GM12878 (cell line): ENCODE data around the gene MFAP4. TPM values are rescaled to one million over a fixed set of nuclear protein-coding genes. Genes with fewer than 3 reads are reported as not detected.

Source experiments
- ATAC-seq: fragments of 200-7000 bp; cut with Tn5 transposase; 3 replicates; pipeline ENCODE4 v1.9.1; 2020; ENCODE audit warnings: mild to moderate bottlenecking, moderate library complexity
- BruUV-seq: library from RNA; stranded (reverse); fragments of 400-500 nt; replicated peaks from 2 replicates; lab custom pipeline; 2021; lab: Mats Ljungman, UMichigan
- CTCF ChIA-PET: fragments of 300-600 bp; sonication (Branson Sonifier 250); formaldehyde crosslinking; extraction: SDS; loops from one replicate; lab custom pipeline; 2021; ENCODE audit warnings: inconsistent platforms; lab: Yijun Ruan, JAX
- POLR2A ChIA-PET: fragments of 350-600 bp; formaldehyde crosslinking; extraction: SDS; loops from one replicate; lab custom pipeline; 2021; ENCODE audit warnings: inconsistent platforms; lab: Charles Lee
- RAD21 ChIA-PET: fragments of 300-600 bp; sonication (Branson Sonifier 250); formaldehyde crosslinking; loops from one replicate; lab custom pipeline; 2023; ENCODE audit warnings: antibody characterized with exemption; ENCODE audit not compliant: unreplicated experiment; lab: Charles Lee
- SMC1A ChIA-PET: fragments of 300-600 bp; sonication (Branson Sonifier 250); formaldehyde crosslinking; loops from one replicate; lab custom pipeline; 2023; ENCODE audit not compliant: unreplicated experiment, uncharacterized antibody; lab: Charles Lee
- DNase-seq: peaks from one replicate; pipeline ENCODE4 v3.0.0-alpha.2; 2011; ENCODE audit warnings: low read depth, low spot score
- FAIRE-seq: peaks from 3 replicates; lab custom pipeline; 2011; peaks lifted over from hg19 to GRCh38; lab: Jason Lieb, UNC
- H2AFZ ChIP-seq: 2 replicates; pipeline ENCODE4 v1.6.0; 2011; ENCODE audit warnings: low read depth, low read length, control low read depth; ENCODE audit not compliant: control insufficient read depth
- H3K27ac ChIP-seq: 2 replicates; pipeline ENCODE4 v1.5.1; 2011; ENCODE audit warnings: control low read depth; ENCODE audit not compliant: control insufficient read depth, insufficient read depth
- H3K27me3 ChIP-seq, 2 experiments: replicated peaks in 1 of 2; 2 replicates each; pipeline versions ENCODE4 v1.6.0 to v1.6.1; 2011; ENCODE audit warnings: low read length in 1 of 2; ENCODE audit not compliant: control insufficient read depth in 2 of 2, insufficient read depth in 2 of 2
- H3K36me3 ChIP-seq, 2 experiments: 2 replicates each; pipeline ENCODE4 v1.5.1; 2011; ENCODE audit warnings: low read length in 1 of 2; ENCODE audit not compliant: control insufficient read depth in 2 of 2, insufficient read depth in 2 of 2
- H3K4me1 ChIP-seq: 2 replicates; pipeline ENCODE4 v1.6.1; 2011; ENCODE audit warnings: mild to moderate bottlenecking, low read length, moderate library complexity, mixed read lengths; ENCODE audit not compliant: control insufficient read depth, insufficient read depth
- H3K4me2 ChIP-seq: 2 replicates; pipeline ENCODE4 v1.6.0; 2011; ENCODE audit warnings: control low read depth; ENCODE audit not compliant: control insufficient read depth, insufficient read depth
- H3K4me3 ChIP-seq: fragments of 200-600 bp; sonication (generic); 2 replicates; pipeline ENCODE4 v1.5.1; 2016
- H3K79me2 ChIP-seq: 2 replicates; pipeline ENCODE4 v1.6.0; 2011; ENCODE audit warnings: low read length; ENCODE audit not compliant: control insufficient read depth, insufficient read depth
- H3K9ac ChIP-seq: 2 replicates; pipeline ENCODE4 v1.8.0; 2011; ENCODE audit warnings: low read length, control low read depth, mixed read lengths; ENCODE audit not compliant: control insufficient read depth, insufficient read depth
- H3K9me3 ChIP-seq: replicated peaks from 3 replicates; pipeline ENCODE4 v1.5.1; 2011; ENCODE audit warnings: mild to moderate bottlenecking, low read length; ENCODE audit not compliant: control insufficient read depth, insufficient read depth
- H4K20me1 ChIP-seq: 2 replicates; pipeline ENCODE4 v1.6.0; 2011; ENCODE audit not compliant: control insufficient read depth, insufficient read depth
- EZH2 ChIP-seq: IDR thresholded peaks from 2 replicates; pipeline ENCODE4 v1.6.1; 2012; ENCODE audit warnings: low read depth, mild to moderate bottlenecking, control low read depth, inconsistent platforms, low read length, borderline replicate concordance; ENCODE audit not compliant: control insufficient read depth
- HDAC6 ChIP-seq: fragments of 200-600 bp; sonication (generic); IDR thresholded peaks from one replicate; pipeline ENCODE4 v1.8.0; 2017; ENCODE audit warnings: antibody characterized with exemption; ENCODE audit not compliant: unreplicated experiment
- IKZF2 ChIP-seq, 2 experiments: fragments of 450-650 bp; IDR thresholded peaks; 2 replicates each; pipeline ENCODE4 v1.6.1; 2017; ENCODE audit warnings: mild to moderate bottlenecking in 2 of 2, moderate library complexity in 2 of 2
- JUND ChIP-seq: IDR thresholded peaks from 2 replicates; pipeline ENCODE4 v1.6.1; 2012; ENCODE audit warnings: low read depth, mild to moderate bottlenecking, low read length, improper control_type of control experiment, moderate library complexity
- NFYA ChIP-seq: IDR thresholded peaks from 2 replicates; pipeline ENCODE4 v1.6.1; 2011; ENCODE audit warnings: low read depth, mild to moderate bottlenecking, low read length, improper control_type of control experiment, borderline replicate concordance
- NR2F1 ChIP-seq: fragments of 450-650 bp; conservative IDR thresholded peaks from 2 replicates; pipeline ENCODE4 v1.6.1; 2017; ENCODE audit warnings: mild to moderate bottlenecking
- STAT1 ChIP-seq: fragments of 450-650 bp; conservative IDR thresholded peaks from 2 replicates; pipeline ENCODE4 v1.6.1; 2014; ENCODE audit warnings: antibody characterized with exemption, mild to moderate bottlenecking
- STAT3 ChIP-seq: IDR thresholded peaks from 2 replicates; pipeline ENCODE4 v1.6.1; 2011; ENCODE audit warnings: low read depth, low read length, improper control_type of control experiment
- WGBS: methylation state at CpG from one replicate; pipeline ENCODE4 v1.1.6; 2016; ENCODE audit warnings: low lambda C conversion rate; ENCODE audit not compliant: insufficient replicate concordance, insufficient coverage; ENCODE audit errors: missing lambda C conversion rate; 5-methylcytosine and 5-hydroxymethylcytosine counted together
- in situ Hi-C: fragments of 300-500 bp; cut with MboI; formaldehyde crosslinking; loops from 9 replicates; pipeline ENCODE4 v1.14.3; 2018; ENCODE audit warnings: mixed read lengths
- intact Hi-C: fragments of 100-400 bp; cut with micrococcal nuclease; formaldehyde crosslinking; loops from one replicate; pipeline ENCODE4 v1.14.2; 2022; ENCODE audit not compliant: unreplicated experiment
- polyA plus RNA-seq, 11 experiments: library from polyadenylated mRNA; depleted of rRNA in 4 of 11; unstranded in 6 of 11; stranded (reverse) in 5 of 11; fragments of >200 nt; fragmentation: Nextera tagmentation in 4 of 11; fragmentation: Illumina TruSeq in 1 of 11; extraction: Ambion mirVana in 4 of 11; extraction: Trizol in 1 of 11; gene quantifications; 1 replicate in 1 of 11; 2 replicates in 10 of 11; pipeline versions ENCODE4 v1.2.1 to v1.2.3, GENCODE V29; 2011 to 2016; ENCODE audit warnings: inconsistent platforms in 2 of 11, missing spikeins in 2 of 11, low read depth in 1 of 11
- total RNA-seq, 4 experiments: library from RNA; depleted of rRNA in 3 of 4; stranded (reverse); fragments of >200 nt in 3 of 4; fragmentation: Illumina TruSeq in 1 of 4; extraction: Trizol in 1 of 4; gene quantifications; 2 replicates each; pipeline versions ENCODE4 v1.2.1 to v1.2.3, GENCODE V29; 2013 to 2021
- TF ChIP-seq, protein P1 (sequence below): fragments of 450-650 bp; IDR thresholded peaks from 2 replicates; pipeline ENCODE4 v1.6.1; 2017; ENCODE audit warnings: mild to moderate bottlenecking, low read depth, inconsistent platforms; ENCODE audit not compliant: poor library complexity, severe bottlenecking
- TF ChIP-seq, protein P2 (sequence below): IDR thresholded peaks from 2 replicates; pipeline ENCODE4 v1.6.1; 2011; ENCODE audit warnings: borderline replicate concordance, low read depth, mild to moderate bottlenecking, moderate library complexity, low read length; ENCODE audit not compliant: insufficient read depth, poor library complexity, severe bottlenecking
- TF ChIP-seq, protein P3 (sequence below): fragments of 450-650 bp; conservative IDR thresholded peaks from 2 replicates; pipeline ENCODE4 v1.6.1; 2017; ENCODE audit warnings: mild to moderate bottlenecking, moderate library complexity
- TF ChIP-seq, protein P4 (sequence below): IDR thresholded peaks from 2 replicates; pipeline ENCODE4 v1.6.1; 2012; ENCODE audit warnings: low read depth, low read length, improper control_type of control experiment

The MFAP4 gene
- total and polyA plus RNA-seq, 10 of the 15 experiments (the other 5 are each of a cell fraction or from before 2014, with no cell fraction given), result 0.08 to 0.28 (median 0.09) TPM; not detected in 7

DNA sequence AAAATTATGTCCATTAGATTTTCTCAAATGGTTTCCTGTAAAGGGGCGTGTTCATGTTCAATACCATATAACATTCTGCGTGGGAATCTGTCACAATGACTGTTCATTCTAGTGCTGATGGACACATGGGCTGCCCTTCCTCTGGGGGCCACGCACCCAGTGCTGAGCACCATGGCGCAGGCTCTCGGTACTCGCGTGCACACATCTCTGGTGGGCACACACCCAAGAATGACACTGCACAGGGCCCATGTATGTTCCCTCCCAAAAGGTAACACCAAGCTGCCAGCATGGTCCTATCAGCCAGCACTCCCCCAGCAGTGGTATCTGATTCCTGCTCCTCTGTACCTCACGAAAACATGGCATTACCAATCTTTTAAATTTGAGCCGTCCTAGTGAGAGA lies 38.2 kb downstream of the MFAP4 start:
- no peak overlapping the region for H3K4me3 ChIP-seq
- no peak overlapping the region for H3K9ac ChIP-seq
- ChIA-PET POLR2A (interaction anchor here (0.6 kb wide), 1 partner anchor 27 kb away, joined by 3 read pairs; no protein-coding TSS in a partner anchor), CTCF (no interaction called here), SMC1A (no interaction called here), RAD21 (no interaction called here)
- in situ Hi-C loops (no loop called here), intact Hi-C loops (no loop called here)
- H3K4me2 ChIP-seq, result no peak overlapping the region
- H3K9me3 ChIP-seq, result no peaks in the 10 kb centered on the region
- no peaks in the 10 kb centered on the region for H3K36me3 ChIP-seq
- DNase-seq (no peak), FAIRE-seq (no peak), ATAC-seq (no peak)
- TF ChIP-seq NFYA (no peak), JUND (no peak), EZH2 (no peak), STAT3 (no peak), STAT1 (no peak), IKZF2 (IDR thresholded peaks at IDR 0.05) (no peak), NR2F1 (no peak), HDAC6 (no peak)
- TF ChIP-seq, protein P1, sequence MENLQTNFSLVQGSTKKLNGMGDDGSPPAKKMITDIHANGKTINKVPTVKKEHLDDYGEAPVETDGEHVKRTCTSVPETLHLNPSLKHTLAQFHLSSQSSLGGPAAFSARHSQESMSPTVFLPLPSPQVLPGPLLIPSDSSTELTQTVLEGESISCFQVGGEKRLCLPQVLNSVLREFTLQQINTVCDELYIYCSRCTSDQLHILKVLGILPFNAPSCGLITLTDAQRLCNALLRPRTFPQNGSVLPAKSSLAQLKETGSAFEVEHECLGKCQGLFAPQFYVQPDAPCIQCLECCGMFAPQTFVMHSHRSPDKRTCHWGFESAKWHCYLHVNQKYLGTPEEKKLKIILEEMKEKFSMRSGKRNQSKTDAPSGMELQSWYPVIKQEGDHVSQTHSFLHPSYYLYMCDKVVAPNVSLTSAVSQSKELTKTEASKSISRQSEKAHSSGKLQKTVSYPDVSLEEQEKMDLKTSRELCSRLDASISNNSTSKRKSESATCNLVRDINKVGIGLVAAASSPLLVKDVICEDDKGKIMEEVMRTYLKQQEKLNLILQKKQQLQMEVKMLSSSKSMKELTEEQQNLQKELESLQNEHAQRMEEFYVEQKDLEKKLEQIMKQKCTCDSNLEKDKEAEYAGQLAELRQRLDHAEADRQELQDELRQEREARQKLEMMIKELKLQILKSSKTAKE, result no peak
- TF ChIP-seq, protein P2, sequence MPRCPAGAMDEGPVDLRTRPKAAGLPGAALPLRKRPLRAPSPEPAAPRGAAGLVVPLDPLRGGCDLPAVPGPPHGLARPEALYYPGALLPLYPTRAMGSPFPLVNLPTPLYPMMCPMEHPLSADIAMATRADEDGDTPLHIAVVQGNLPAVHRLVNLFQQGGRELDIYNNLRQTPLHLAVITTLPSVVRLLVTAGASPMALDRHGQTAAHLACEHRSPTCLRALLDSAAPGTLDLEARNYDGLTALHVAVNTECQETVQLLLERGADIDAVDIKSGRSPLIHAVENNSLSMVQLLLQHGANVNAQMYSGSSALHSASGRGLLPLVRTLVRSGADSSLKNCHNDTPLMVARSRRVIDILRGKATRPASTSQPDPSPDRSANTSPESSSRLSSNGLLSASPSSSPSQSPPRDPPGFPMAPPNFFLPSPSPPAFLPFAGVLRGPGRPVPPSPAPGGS, result no peak
- TF ChIP-seq, protein P3, sequence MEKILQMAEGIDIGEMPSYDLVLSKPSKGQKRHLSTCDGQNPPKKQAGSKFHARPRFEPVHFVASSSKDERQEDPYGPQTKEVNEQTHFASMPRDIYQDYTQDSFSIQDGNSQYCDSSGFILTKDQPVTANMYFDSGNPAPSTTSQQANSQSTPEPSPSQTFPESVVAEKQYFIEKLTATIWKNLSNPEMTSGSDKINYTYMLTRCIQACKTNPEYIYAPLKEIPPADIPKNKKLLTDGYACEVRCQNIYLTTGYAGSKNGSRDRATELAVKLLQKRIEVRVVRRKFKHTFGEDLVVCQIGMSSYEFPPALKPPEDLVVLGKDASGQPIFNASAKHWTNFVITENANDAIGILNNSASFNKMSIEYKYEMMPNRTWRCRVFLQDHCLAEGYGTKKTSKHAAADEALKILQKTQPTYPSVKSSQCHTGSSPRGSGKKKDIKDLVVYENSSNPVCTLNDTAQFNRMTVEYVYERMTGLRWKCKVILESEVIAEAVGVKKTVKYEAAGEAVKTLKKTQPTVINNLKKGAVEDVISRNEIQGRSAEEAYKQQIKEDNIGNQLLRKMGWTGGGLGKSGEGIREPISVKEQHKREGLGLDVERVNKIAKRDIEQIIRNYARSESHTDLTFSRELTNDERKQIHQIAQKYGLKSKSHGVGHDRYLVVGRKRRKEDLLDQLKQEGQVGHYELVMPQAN, result no peak
- TF ChIP-seq, protein P4, sequence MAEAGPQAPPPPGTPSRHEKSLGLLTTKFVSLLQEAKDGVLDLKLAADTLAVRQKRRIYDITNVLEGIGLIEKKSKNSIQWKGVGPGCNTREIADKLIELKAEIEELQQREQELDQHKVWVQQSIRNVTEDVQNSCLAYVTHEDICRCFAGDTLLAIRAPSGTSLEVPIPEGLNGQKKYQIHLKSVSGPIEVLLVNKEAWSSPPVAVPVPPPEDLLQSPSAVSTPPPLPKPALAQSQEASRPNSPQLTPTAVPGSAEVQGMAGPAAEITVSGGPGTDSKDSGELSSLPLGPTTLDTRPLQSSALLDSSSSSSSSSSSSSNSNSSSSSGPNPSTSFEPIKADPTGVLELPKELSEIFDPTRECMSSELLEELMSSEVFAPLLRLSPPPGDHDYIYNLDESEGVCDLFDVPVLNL, result no peak
- whole genome bisulfite sequencing, result 69% methylated on average over 9 of the region's 9 CpGs
- no peaks in the 10 kb centered on the region for H3K79me2 ChIP-seq
- no peak overlapping the region for H2AFZ ChIP-seq
- no peaks in the 10 kb centered on the region for H3K4me1 ChIP-seq
- no peak overlapping the region for H3K27ac ChIP-seq
- no peaks in the 10 kb centered on the region for H4K20me1 ChIP-seq
- BruUV-seq, result no TSS peak
- H3K27me3 ChIP-seq, result no peaks in the 10 kb centered on the region
